ENCODE results near the gene ZNF785.
A peak's percentile ranks its signal among the peaks of the same experiment; 100 is the strongest.
"Not testable (repeated sequence)": the region's sequence is repeated elsewhere in the genome, so short reads cannot be mapped to it uniquely, and the experiment has no call there.

Gene ZNF785

DNA sequence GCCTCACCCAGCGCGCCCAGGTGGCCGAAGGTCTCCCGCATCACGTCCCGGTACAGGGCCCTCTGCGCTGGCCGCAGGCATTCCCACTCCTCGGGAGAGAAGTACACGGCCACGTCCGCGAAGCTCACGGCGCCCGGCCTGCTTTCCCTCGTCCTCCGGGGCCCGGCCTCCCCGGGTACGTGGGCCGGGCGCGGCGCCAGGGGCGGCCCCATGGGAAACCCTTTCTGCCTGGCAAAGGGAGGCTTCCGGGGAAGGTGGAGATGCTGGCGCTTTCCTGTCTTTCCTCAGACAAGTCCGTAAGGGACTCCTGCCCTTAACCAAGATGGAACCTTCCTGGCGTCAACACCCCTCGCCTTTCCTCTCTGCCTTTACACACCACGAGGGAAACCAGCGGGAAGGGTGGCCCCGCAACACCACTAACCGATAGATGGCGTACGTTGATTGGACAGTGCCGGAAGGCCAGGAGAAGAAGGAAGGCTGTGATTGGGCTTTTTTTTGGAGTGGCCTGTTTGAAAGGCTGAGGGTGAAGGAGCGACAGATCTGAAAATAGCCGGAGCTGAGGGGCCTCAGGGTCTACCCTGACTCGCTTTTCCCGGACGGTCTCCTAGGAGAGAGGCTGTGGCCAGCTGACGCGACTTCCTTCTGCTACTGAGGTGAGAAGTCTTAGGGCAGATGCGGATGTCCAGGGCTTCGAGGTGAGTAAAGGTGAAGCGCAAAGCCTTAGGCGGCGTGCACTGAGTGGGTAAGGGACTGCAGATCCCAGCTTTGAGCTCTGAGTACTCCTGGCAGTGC, at the start of gene ZNF785:
TSS of gene ZNF785 (minus strand) at position 298 of the 792 bp plus-strand sequence. CDS start at position 212, 86 bp downstream.
- DNase-seq (ENCODE audit: low spot score), result peak; percentile 97

GRCh38 chr16:30633526-30633925, 48.0 kb upstream of the ZNF785 start:
- no peak for DNase-seq (ENCODE audit: low spot score)

DNA sequence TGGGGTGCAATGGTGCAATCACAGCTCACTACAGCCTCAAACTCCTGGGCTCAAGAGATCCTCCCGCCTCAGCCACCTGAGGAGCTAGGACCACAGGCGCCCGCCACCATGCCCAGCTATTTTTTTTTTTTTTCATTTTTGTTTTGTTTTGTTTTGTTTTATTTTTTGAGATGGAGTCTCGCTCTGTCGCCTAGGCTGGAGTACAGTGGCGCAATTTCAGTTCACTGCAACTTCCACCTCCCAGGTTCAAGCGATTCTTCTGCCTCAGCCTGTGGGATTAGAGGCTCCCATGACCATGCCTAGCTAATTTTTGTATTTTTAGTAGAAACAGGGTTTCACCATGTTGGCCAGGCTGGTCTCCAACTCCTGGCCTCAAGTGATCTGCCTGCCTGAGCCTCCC, 47.0 kb upstream of the ZNF785 start:
- not testable (repeated sequence) for DNase-seq (ENCODE audit: low spot score)

DNA sequence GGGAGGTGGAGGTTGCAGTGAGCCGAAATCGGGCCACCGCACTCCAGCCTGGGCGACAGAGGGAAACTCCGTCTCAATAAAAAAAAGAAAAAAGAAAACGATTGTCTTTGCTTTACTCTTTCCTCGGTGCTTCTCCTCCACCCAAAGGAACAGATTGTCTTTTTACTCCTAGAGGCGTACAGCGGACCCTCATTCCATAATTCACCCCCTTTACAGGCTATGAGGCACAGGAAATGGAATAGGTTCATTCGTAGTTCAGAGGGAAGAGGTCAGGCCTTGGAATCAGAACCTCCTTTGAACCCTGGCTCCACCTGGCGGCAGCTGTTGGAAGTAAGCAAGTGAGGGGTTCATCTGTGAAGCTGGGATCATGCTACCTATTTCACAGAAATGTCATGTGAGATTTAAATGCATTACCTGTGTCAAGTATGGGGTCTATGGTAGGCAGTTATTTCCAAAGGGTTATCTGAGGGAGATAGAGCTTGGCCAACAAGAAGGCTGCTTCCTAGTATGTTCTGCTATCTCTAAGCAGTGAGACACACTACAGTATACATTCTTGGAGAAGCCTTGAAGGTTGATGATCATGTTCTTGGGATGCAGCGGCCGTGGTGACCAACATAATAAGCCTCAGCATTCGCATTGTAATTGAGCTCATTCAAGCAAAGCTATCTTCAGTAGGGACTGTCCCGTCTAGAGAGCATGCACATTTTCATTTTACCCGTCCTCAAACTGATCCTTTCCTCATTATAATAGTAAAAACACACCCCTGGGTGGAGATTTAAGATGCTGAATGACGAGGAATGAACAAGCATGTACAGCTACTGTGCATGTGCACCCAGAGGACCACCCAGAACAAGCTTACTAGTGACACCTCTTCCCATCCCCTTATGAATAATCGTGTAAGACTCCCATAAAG, 43.4 kb upstream of the ZNF785 start:
- peak; percentile 92 for DNase-seq (ENCODE audit: low spot score)

GRCh38 chr16:30626236-30626635, 40.7 kb upstream of the ZNF785 start:
- DNase-seq (ENCODE audit: low spot score), result no peak

- DNase-seq (ENCODE audit: low spot score), result no peak
These were observed 38.2 kb upstream of the ZNF785 start for GRCh38 chr16:30623536-30624283.

GRCh38 chr16:30622455-30623032, 37.0 kb upstream of the ZNF785 start:
- DNase-seq (ENCODE audit: low spot score), result no peak

DNA sequence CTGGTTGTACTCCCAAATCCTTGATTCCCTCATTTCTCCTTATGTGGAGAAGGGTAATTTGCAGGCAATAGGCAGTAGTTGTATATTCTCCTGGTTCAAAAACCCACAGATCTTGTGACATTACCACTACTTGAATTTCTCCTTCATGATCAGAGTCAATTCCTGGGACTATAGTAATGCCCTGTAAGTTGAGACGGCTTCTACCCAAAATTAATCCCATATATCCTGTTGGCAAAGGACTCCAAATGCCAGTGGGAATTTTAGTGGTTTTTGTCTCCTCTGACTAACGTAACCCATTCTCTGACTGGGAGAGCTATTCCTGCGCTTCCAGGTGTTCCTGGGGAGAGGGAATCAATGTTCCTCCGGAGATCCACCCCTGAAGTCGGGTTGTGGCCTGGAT, 36.3 kb upstream of the ZNF785 start:
- DNase-seq (ENCODE audit: low spot score), result no peak

DNA sequence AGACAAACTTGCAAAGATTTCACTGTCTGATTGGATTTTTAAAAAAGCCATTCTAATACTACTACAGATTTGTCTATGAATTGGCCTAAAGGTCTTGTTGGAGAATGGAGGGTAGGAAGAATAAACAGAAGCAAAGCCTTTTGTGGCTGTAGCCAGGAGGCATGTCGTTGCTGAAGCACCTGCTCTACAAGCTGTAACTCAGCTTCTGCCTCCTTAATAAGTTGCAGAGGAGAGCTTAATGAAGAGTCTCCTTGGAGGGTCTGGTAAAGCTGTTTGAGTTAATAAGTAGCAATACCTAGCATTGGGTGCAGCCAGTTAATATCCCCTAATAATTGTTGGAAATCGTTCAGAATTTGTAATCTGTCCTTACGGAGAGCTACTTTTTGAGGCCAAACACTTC, 34.7 kb upstream of the ZNF785 start:
- no peak for DNase-seq (ENCODE audit: low spot score)

DNA sequence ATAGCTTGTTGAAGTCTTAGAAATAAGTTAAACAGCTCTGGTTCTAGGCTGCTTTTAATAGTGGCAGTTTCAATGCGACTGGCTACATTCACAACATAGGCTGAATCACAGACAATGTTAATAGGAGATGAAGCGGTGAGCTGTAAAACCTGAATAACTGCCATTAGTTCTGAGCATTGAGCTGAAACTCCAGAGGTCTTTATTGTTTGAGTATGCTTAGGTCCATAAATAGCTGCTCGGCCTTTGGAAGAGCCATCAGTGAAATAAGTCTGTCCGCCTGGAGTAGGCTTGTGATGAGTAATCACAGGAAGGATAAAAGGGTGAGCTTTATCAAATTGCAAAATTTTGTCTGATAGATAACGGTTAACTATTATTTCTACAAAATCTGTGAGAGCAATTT, 34.1 kb upstream of the ZNF785 start:
- no peak for DNase-seq (ENCODE audit: low spot score)

DNA sequence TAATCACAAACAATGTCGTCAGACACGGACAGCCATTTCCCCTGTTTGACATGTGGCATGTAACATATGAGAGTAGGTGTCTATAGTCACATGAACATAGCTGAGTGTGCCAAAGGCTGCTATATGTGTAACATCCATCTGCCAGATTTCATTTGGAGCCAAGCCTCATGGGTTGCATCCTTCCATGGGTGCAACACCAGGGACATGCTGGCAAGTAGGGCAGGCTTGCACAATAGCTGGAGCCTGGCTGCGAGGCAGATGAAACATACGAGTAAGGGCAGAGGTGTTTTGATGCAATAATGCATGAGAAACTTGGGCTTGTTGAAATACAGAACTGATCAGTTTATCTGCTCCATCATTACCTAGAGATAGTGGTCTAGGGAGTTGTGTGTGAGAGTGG, 33.7 kb upstream of the ZNF785 start:
- no peak for DNase-seq (ENCODE audit: low spot score)

GRCh38 chr16:30615358-30616091, 30.0 kb upstream of the ZNF785 start:
- peak; percentile 72 for DNase-seq (ENCODE audit: low spot score)

DNA sequence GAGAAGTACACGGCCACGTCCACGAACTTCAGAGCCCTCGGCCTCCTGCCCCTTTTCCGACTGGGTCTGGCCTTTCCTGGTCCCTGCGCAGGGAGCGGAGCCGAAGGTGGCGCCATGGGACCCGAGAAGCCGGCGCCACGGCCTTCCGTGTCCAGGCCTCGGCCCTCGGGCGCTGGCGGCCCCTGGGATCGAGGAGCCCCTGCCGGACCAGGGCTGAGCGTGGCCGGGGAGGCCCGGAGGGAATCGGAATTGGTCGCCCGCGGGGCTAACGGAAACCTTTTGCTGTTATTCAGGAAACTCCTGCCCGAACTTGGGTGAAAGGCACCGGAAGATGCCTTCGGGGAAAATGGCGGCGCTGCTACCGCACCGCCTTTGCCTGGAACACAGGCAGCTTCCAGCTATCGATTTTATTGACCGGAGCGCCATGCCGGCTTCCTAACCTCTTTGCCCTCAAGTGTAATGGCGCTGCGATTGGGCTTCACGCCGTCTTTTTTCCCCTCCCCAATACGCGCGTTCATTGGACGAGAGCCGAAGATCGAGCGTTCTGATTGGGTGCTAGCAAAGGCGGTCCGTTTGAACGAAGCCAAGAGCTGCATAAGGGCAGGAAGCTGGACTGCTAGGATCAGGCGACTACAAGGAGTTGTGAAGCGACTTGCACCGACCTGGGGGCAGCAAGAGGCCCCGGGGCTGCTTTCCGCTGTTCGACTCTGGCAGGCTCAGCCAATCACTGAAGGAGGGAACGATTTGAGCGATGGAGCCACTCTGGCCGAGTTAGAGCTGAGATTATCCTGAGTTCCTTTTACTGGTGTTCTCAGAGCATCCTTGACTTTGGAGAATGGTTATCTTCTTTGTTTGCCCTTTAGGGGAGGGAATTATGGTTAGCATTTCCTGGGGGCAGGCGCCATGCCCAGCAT, 24.7 kb upstream of the ZNF785 start, which contains the start of gene ZNF689:
TSS of gene ZNF689 (minus strand) at position 464 of the 914 bp plus-strand sequence. CDS start at position 116, 348 bp downstream.
- peak; percentile 99 for DNase-seq (ENCODE audit: low spot score)

- DNase-seq (ENCODE audit: low spot score), result peak; percentile 16
These were observed 23.8 kb upstream of the ZNF785 start for GRCh38 chr16:30609002-30609925.

DNA sequence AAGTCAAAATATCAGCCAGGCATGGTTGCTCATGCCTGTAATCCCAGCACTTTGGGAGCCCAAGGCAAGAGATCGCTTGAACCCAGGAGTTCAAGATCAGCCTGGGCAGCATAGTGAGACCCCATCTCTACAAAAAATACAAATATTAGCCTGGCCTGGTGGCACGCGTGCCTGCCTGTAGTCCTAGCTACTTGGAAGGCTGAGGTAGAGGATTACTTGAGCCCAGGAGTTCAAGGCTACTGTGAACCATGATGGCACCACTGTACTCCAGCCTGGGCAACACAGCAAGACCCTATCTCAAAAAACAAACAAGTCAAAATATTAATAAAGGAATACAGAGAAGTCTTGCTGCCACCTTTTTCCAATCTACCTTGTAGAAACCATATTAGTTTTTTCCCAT, 20.5 kb upstream of the ZNF785 start:
- DNase-seq (ENCODE audit: low spot score), result no peak

DNA sequence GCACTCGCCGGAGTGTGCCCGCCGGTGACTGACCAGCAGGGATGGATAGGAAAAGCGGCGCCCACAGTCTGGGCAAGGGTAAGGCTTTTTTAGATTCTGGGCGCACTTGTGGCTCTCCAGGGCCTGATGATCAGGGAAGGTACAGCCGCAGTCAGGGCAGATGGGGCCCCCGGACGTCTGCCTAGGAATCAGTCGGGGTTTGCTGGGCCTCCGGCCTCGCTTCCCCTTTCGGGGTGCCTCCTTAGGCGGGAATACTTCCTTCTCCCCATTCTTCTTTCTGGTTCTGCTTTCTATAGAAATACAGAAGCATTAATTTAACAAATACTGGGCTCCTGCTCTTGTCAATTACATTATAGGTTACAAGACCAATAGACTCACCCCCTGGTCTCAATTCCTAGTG, 19.7 kb upstream of the ZNF785 start:
- no peak for DNase-seq (ENCODE audit: low spot score)

- DNase-seq (ENCODE audit: low spot score), result no peak
These were observed 18.9 kb upstream of the ZNF785 start for GRCh38 chr16:30604316-30604947.

DNA sequence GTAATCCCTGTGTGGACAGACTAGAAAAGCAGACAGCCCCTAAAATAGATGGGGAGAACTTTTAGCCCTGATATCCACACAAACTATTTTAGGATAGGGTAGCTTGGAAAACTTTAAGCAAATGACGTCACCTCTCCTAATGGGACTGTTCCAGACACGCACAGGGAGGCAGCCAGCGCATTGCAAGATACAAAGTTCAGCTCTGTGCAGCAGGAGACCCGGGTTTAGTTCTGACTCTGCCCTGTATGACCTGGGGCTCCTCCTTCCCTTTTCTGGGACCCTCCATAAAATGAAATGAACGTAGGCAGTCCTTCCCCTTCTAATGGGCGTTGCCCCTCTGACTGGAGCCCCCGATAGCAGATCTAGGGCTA, 18.4 kb upstream of the ZNF785 start:
- no peak for DNase-seq (ENCODE audit: low spot score)
